CMK (cell line): ENCODE data around the gene ATXN7.

ENCODE experiments used
- DNase-seq: peaks from one replicate; pipeline ENCODE4 v3.0.0-alpha.2; 2010; ENCODE audit warnings: low read depth

ATXN7 gene

GRCh38 chr3:64049832-64050231 lies 186.2 kb downstream of the ATXN7 start:
- DNase-seq: no peak
